LNCaP clone FGC (cell line): ENCODE results near the gene CSTPP1.
A peak's percentile ranks its signal among the peaks of the same experiment; 100 is the strongest.
"Not testable (repeated sequence)": the region's sequence is repeated elsewhere in the genome, so short reads cannot be mapped to it uniquely, and the experiment has no call there.

Source experiments
- DNase-seq: peaks from one replicate; pipeline ENCODE4 v3.0.0-alpha.2; 2011; ENCODE audit warnings: low read depth
- H3K4me3 ChIP-seq: 2 replicates; pipeline ENCODE4 v1.5.1; 2011; ENCODE audit warnings: mild to moderate bottlenecking, low read depth, low read length, control low read depth
- TF ChIP-seq, protein P1 (sequence below): IDR thresholded peaks from 2 replicates; pipeline ENCODE4 v1.5.1; 2012; ENCODE audit warnings: mild to moderate bottlenecking; ENCODE audit not compliant: control insufficient read depth, insufficient read depth; ENCODE audit errors: extremely low read depth

CSTPP1 gene

GRCh38 chr11:46917109-46917761 is 19.3 kb upstream of the CSTPP1 start:
- no peak for DNase-seq
- TF ChIP-seq, protein P1, sequence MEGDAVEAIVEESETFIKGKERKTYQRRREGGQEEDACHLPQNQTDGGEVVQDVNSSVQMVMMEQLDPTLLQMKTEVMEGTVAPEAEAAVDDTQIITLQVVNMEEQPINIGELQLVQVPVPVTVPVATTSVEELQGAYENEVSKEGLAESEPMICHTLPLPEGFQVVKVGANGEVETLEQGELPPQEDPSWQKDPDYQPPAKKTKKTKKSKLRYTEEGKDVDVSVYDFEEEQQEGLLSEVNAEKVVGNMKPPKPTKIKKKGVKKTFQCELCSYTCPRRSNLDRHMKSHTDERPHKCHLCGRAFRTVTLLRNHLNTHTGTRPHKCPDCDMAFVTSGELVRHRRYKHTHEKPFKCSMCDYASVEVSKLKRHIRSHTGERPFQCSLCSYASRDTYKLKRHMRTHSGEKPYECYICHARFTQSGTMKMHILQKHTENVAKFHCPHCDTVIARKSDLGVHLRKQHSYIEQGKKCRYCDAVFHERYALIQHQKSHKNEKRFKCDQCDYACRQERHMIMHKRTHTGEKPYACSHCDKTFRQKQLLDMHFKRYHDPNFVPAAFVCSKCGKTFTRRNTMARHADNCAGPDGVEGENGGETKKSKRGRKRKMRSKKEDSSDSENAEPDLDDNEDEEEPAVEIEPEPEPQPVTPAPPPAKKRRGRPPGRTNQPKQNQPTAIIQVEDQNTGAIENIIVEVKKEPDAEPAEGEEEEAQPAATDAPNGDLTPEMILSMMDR: no peak
- H3K4me3 ChIP-seq: no peak overlapping the region

DNA sequence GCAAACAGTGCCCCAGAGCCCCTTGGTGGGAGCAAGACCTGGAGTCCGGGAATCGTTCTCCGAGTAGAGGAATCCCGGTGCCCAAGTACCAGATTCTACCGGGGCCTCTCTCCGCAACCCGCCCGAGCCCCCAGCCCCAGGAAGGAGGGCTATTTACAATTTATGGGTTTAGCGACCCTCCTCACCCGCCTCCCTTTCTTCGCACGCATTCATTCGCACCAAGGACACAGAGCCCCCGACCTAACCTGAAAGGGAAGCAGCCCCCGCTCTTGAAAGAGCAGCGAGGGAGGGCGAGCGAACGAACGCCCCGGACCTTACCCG is 18.8 kb upstream of the CSTPP1 start:
- H3K4me3 ChIP-seq: no peak overlapping the region
- TF ChIP-seq, protein P1: no peak
- no peak for DNase-seq

GRCh38 chr11:46918083-46918787 is 18.3 kb upstream of the CSTPP1 start, which contains the start of gene LRP4:
LRP4 (minus strand) TSS chr11:46918550; CDS start chr11:46918379, 171 bp downstream.
- no peak for DNase-seq
- H3K4me3 ChIP-seq: no peak within 1 kb of the TSS

DNA sequence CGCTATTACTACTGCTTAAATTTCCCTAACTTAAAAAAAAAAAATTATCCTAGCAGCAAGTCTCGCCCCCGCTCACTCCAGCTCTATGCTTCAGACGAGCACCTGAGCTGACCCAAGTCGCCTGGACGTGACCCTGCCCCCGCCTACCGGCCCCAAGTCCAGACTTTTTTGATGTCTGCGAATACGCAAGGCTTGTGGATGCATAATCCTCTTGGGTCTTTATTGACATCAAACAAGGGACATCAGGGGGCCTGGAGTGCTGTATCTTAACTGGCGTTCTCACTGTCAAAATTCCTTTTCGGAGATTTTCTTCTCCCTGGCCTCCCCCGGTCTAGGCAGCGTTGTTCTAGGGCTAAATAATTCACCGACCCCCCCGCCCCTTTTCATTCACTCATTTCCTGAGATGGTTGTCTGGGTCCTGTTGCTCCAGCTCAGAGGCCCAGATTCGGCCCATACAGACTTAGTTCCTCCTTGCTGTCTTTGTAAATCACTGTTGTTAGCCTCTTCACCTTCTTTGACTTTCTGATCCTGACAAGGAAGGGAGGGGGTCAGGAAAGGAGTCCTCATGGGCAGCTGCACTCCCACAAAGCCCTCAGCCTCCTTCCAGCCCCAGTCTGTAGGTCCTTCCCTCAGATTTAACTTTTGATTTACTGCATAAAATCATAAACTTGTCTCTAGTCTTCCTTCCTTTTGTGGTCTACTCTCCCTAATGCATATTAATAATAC is 17.6 kb upstream of the CSTPP1 start:
- H3K4me3 ChIP-seq: no peak overlapping the region
- DNase-seq: no peak
- TF ChIP-seq, protein P1: no peak

More at GRCh38 chr11:46918083-46918787, 18.3 kb upstream of the CSTPP1 start, which contains the start of gene LRP4:
- TF ChIP-seq, protein P1: peak; percentile 44

- H3K4me3 ChIP-seq: no peak overlapping the region
- TF ChIP-seq, protein P1: no peak
- no peak for DNase-seq
Observed at GRCh38 chr11:46920755-46921154, 15.8 kb upstream of the CSTPP1 start.

GRCh38 chr11:46927928-46928327 is 8.6 kb upstream of the CSTPP1 start:
- H3K4me3 ChIP-seq, DNase-seq: not testable (repeated sequence)

DNA sequence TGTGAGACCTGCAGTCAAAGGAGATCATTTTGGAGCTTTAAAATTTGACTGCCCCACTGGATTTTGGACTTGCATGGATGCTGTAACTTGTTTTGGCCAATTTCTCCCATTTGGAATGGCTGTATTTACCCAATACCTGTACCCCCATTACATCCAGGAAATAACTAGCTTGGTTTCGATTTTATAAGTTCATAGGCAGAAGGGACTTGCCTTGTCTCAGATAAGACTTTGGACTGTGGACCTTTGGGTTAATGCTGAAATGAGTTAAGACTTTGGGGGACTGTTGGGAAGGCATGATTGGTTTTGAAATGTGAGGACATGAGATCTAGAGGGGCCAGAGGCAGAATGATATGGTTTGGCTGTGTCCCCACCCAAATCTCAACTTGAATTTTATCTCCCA is 7.9 kb upstream of the CSTPP1 start:
- not testable (repeated sequence) for DNase-seq, H3K4me3 ChIP-seq
